IMR-90 (cell line): ENCODE data around the gene LPCAT2. TPM values are rescaled to one million over a fixed set of nuclear protein-coding genes. Genes with fewer than 3 reads are reported as not detected.

Experiments used
- ATAC-seq: fragments of 200-7000 bp; cut with Tn5 transposase; 2 replicates; pipeline ENCODE4 v1.9.1; 2020; ENCODE audit warnings: low read depth, mild to moderate bottlenecking, moderate library complexity
- BruUV-seq: library from RNA; stranded (reverse); fragments of 400-500 nt; replicated peaks from 2 replicates; lab custom pipeline; 2021; lab: Mats Ljungman, UMichigan
- CTCF ChIA-PET: fragments of 300-600 bp; formaldehyde crosslinking; extraction: SDS; loops from one replicate; lab custom pipeline; 2021; ENCODE audit warnings: antibody characterized with exemption; lab: Yijun Ruan, JAX
- POLR2A ChIA-PET: fragments of 300-600 bp; sonication (Branson Sonifier 250); formaldehyde crosslinking; loops from one replicate; lab custom pipeline; 2022; ENCODE audit warnings: antibody characterized with exemption; ENCODE audit not compliant: unreplicated experiment; lab: Charles Lee
- DNase-seq: peaks from one replicate; pipeline ENCODE4 v3.0.0; 2013
- H2AFZ ChIP-seq: replicated peaks from 2 replicates; pipeline ENCODE3; 2013; ENCODE audit warnings: low read length, mild to moderate bottlenecking; ENCODE audit not compliant: poor library complexity
- H2AK5ac ChIP-seq: 2 replicates; pipeline ENCODE4 v1.6.1; 2013; ENCODE audit warnings: low read depth, low read length, inconsistent platforms
- H2AK9ac ChIP-seq: replicated peaks from 2 replicates; pipeline ENCODE3; 2013; ENCODE audit warnings: mild to moderate bottlenecking, low read depth, low read length, moderate library complexity; ENCODE audit not compliant: poor library complexity
- H2BK120ac ChIP-seq: 2 replicates; pipeline ENCODE4 v1.6.1; 2013; ENCODE audit warnings: low read depth, low read length, inconsistent platforms
- H2BK15ac ChIP-seq: 3 replicates; pipeline ENCODE4 v1.6.1; 2013; ENCODE audit warnings: low read depth, low read length, inconsistent platforms
- H2BK20ac ChIP-seq: 2 replicates; pipeline ENCODE4 v1.6.1; 2013; ENCODE audit warnings: low read depth, mild to moderate bottlenecking, inconsistent platforms, low read length, moderate library complexity
- H2BK5ac ChIP-seq: 2 replicates; pipeline ENCODE4 v1.6.1; 2013; ENCODE audit warnings: mild to moderate bottlenecking, low read depth, low read length, inconsistent platforms; ENCODE audit not compliant: poor library complexity, severe bottlenecking
- H3K14ac ChIP-seq: replicated peaks from 2 replicates; pipeline ENCODE4 v1.6.1; 2013; ENCODE audit warnings: low read depth, low read length, inconsistent platforms
- H3K18ac ChIP-seq: 2 replicates; pipeline ENCODE4 v1.6.1; 2013; ENCODE audit warnings: low read depth, low read length, control low read depth
- H3K23ac ChIP-seq: 2 replicates; pipeline ENCODE4 v1.6.1; 2013; ENCODE audit warnings: low read depth, low read length, inconsistent platforms
- H3K27ac ChIP-seq: 2 replicates; pipeline ENCODE4 v1.5.1; 2013; ENCODE audit warnings: mild to moderate bottlenecking, control low read depth, low read length; ENCODE audit not compliant: insufficient read depth
- H3K27me3 ChIP-seq: 2 replicates; pipeline ENCODE4 v1.6.1; 2013; ENCODE audit warnings: low read length; ENCODE audit not compliant: control insufficient read depth, insufficient read depth
- H3K36me3 ChIP-seq: 2 replicates; pipeline ENCODE4 v1.6.1; 2013; ENCODE audit warnings: low read length, mixed read lengths; ENCODE audit not compliant: control insufficient read depth, insufficient read depth
- H3K4ac ChIP-seq: 2 replicates; pipeline ENCODE4 v1.6.1; 2013; ENCODE audit warnings: low read depth, low read length, inconsistent platforms
- H3K4me1 ChIP-seq: 2 replicates; pipeline ENCODE4 v1.6.1; 2013; ENCODE audit warnings: low read length, mixed read lengths; ENCODE audit not compliant: control insufficient read depth, insufficient read depth
- H3K4me2 ChIP-seq: 2 replicates; pipeline ENCODE4 v1.6.1; 2013; ENCODE audit warnings: low read depth, mild to moderate bottlenecking, control low read depth, low read length, moderate library complexity
- H3K4me3 ChIP-seq: 2 replicates; pipeline ENCODE4 v1.5.1; 2013; ENCODE audit warnings: low read depth, mild to moderate bottlenecking, control low read depth, low read length, moderate library complexity; ENCODE audit not compliant: insufficient read depth
- H3K56ac ChIP-seq: 2 replicates; pipeline ENCODE4 v1.6.1; 2013; ENCODE audit warnings: low read length, inconsistent platforms; ENCODE audit not compliant: insufficient read depth; ENCODE audit errors: extremely low read depth
- H3K79me1 ChIP-seq, 2 experiments: 2 replicates each; pipeline ENCODE4 v1.6.1; 2013; ENCODE audit warnings: low read length in 2 of 2, inconsistent platforms in 1 of 2, low read depth in 1 of 2
- H3K9ac ChIP-seq: 2 replicates; pipeline ENCODE4 v1.6.1; 2013; ENCODE audit warnings: low read depth, low read length, control low read depth
- H3K9me1 ChIP-seq: 2 replicates; pipeline ENCODE4 v1.6.1; 2013; ENCODE audit warnings: low read length, inconsistent platforms; ENCODE audit not compliant: insufficient read depth
- H3K9me3 ChIP-seq: 2 replicates; pipeline ENCODE4 v1.6.1; 2013; ENCODE audit warnings: low read length; ENCODE audit not compliant: control insufficient read depth, insufficient read depth
- H4K20me1 ChIP-seq: 2 replicates; pipeline ENCODE4 v1.6.1; 2013; ENCODE audit warnings: low read length, inconsistent platforms; ENCODE audit not compliant: insufficient read depth
- H4K5ac ChIP-seq: 2 replicates; pipeline ENCODE4 v1.6.1; 2013; ENCODE audit warnings: mild to moderate bottlenecking, low read depth, low read length, control low read depth
- H4K8ac ChIP-seq, 2 experiments: 2 replicates each; pipeline ENCODE4 v1.6.1; 2013; ENCODE audit warnings: low read depth in 2 of 2, low read length in 2 of 2, control low read depth in 1 of 2, inconsistent platforms in 1 of 2
- H4K91ac ChIP-seq: 2 replicates; pipeline ENCODE4 v1.6.1; 2013; ENCODE audit warnings: low read depth, low read length, inconsistent platforms; ENCODE audit not compliant: insufficient read depth
- BHLHE40 ChIP-seq: fragments of 150-350 bp; IDR thresholded peaks from 2 replicates; pipeline ENCODE4 v1.6.1; 2016; ENCODE audit warnings: mild to moderate bottlenecking, low read depth, low read length
- CEBPB ChIP-seq: IDR thresholded peaks from 2 replicates; pipeline ENCODE4 v1.6.1; 2012; ENCODE audit warnings: low read depth, low read length, improper control_type of control experiment
- CTCF ChIP-seq: conservative IDR thresholded peaks from 2 replicates; pipeline ENCODE4 v1.5.1; 2012; ENCODE audit warnings: mild to moderate bottlenecking, low read depth, low read length, improper control_type of control experiment
- FOS ChIP-seq: fragments of 150-350 bp; IDR thresholded peaks from 2 replicates; pipeline ENCODE4 v1.6.1; 2016; ENCODE audit warnings: low read depth, low read length
- MAZ ChIP-seq: IDR thresholded peaks from 2 replicates; pipeline ENCODE4 v1.6.1; 2012; ENCODE audit warnings: low read depth, mild to moderate bottlenecking, low read length, improper control_type of control experiment, moderate library complexity, borderline replicate concordance
- NFE2L2 ChIP-seq: fragments of 150-350 bp; IDR thresholded peaks from 2 replicates; pipeline ENCODE4 v1.6.1; 2016; ENCODE audit warnings: low read depth, mild to moderate bottlenecking, low read length
- SMC3 ChIP-seq: fragments of 150-350 bp; IDR thresholded peaks from 2 replicates; pipeline ENCODE4 v1.6.1; 2016; ENCODE audit warnings: low read depth, mild to moderate bottlenecking, antibody characterized with exemption, low read length, moderate library complexity
- WGBS, 2 experiments: methylation state at CpG; one replicate each; pipeline versions ENCODE4 v1.1.5 to v1.1.7; 2013; ENCODE audit warnings: missing lambda C conversion rate in 2 of 2; ENCODE audit not compliant: insufficient read length in 1 of 2; ENCODE audit errors: extremely low coverage in 2 of 2; 5-methylcytosine and 5-hydroxymethylcytosine counted together
- dilution Hi-C: fragments of 300-500 bp; cut with HindIII; formaldehyde crosslinking; loops from one replicate; pipeline ENCODE4 v1.14.3; 2018; ENCODE audit warnings: low sequenced_read_pairs; ENCODE audit not compliant: unreplicated experiment
- in situ Hi-C: fragments of 300-500 bp; cut with MboI; formaldehyde crosslinking; loops from 3 replicates; pipeline ENCODE4 v1.14.3; 2019; ENCODE audit warnings: low sequenced_read_pairs, inconsistent platforms, mixed read lengths
- intact Hi-C: fragments of 100-400 bp; cut with micrococcal nuclease; formaldehyde crosslinking; loops from 2 replicates; pipeline ENCODE4 v1.10.0; 2022
- polyA plus RNA-seq, 3 experiments: library from polyadenylated mRNA; depleted of rRNA; stranded (reverse); fragments of >200 nt; gene quantifications; 2 replicates each; pipeline ENCODE4 v1.2.3, GENCODE V29; 2012; ENCODE audit warnings: low replicate concordance in 1 of 3
- total RNA-seq: library from RNA; depleted of rRNA; stranded (reverse); fragments of >200 nt; gene quantifications from 2 replicates; pipeline ENCODE4 v1.2.3, GENCODE V29; 2012

LPCAT2 gene
- total and polyA plus RNA-seq, 2 of the 4 experiments (the other 2 are of a cell fraction) = 8.6 to 8.7 TPM

DNA sequence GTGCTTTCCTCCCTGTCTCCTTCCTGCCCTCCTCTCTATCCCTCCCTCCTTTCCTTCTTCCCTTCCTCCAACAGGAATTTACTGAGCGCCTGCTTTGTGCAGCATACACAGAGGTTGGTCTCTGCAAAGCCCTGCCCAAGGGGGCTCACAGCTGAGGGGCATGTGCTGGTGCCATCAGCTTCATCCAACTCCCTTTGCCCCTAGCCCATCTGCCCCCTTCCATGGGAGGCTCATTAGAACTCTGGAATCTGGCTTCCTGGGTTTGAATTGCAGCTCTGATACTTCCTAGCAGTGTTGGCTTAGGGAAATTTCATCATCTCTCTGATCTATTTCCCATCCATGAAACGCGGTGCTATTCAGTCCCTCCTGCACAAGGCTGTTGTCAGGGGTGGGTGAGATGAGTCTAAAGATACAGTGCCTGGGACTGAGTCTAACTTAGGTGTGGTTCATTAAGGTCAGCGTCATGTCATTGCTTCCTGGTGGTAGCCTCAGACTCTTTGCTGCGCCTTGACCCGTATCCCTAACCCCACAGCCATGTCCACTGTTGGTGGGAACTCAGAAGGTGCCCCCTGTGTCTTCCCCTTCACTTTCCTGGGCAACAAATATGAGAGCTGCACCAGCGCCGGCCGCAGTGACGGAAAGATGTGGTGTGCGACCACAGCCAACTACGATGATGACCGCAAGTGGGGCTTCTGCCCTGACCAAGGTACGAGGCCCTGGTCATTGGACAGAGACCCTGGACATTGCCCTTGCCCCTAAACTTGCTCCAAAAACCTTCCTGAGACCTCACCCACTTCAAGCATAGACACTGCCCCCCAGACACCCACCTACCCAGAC is 19.5 kb upstream of the LPCAT2 start:
- CTCF ChIA-PET = interaction anchor here (1.2 kb wide), 1 partner anchor 24 kb away, joined by 3 read pairs; no protein-coding TSS in a partner anchor
- no peak overlapping the region; the same call in 1 of the 2 replicates for H2AK5ac ChIP-seq
- dilution Hi-C loops (no loop called here), intact Hi-C loops (no loop called here), in situ Hi-C loops (loop anchor here (25.0 kb wide), 1 partner anchor 873 kb away; no protein-coding TSS in a partner anchor)
- no peak overlapping the region for H3K9ac ChIP-seq
- ATAC-seq (no peak), DNase-seq (no peak)
- no peak overlapping the region for H3K4ac ChIP-seq
- WGBS, 2 experiments = 95% methylated on average over 8 of the region's 14 CpGs; no CpG with 5 or more reads in 1 of the 2 experiments
- no TSS peak for BruUV-seq
- H3K9me1 ChIP-seq = peaks cover 26% of the 10 kb centered on the region
- H2BK120ac ChIP-seq = no peak overlapping the region
- H4K8ac ChIP-seq = no peak overlapping the region
- no peak overlapping the region for H2AK9ac ChIP-seq
- no peak overlapping the region for H4K91ac ChIP-seq
- peaks cover 0 to 18% of the 10 kb centered on the region in 2 experiments; a peak in 3 of 4 replicates for H3K79me1 ChIP-seq
- H3K27ac ChIP-seq = no peak overlapping the region
- H3K56ac ChIP-seq = no peak overlapping the region
- H2AFZ ChIP-seq = no peak overlapping the region
- H4K20me1 ChIP-seq = peaks cover 6% of the 10 kb centered on the region; the same call in 1 of the 2 replicates
- H3K14ac ChIP-seq = no peak overlapping the region
- no peak overlapping the region for H3K4me3 ChIP-seq
- peaks cover 11% of the 10 kb centered on the region for H3K4me1 ChIP-seq
- no peak overlapping the region for H2BK15ac ChIP-seq
- no peaks in the 10 kb centered on the region for H3K27me3 ChIP-seq
- no peak overlapping the region for H3K23ac ChIP-seq
- H3K36me3 ChIP-seq = peaks cover 84% of the 10 kb centered on the region
- H3K18ac ChIP-seq = no peak overlapping the region
- POLR2A ChIA-PET = interaction anchor here (0.5 kb wide), 1 partner anchor 22 kb away, joined by 8 read pairs; no protein-coding TSS in a partner anchor
- H4K5ac ChIP-seq = no peak overlapping the region
- no peak for TF ChIP-seq FOS
- TF ChIP-seq SMC3 = no peak
- TF ChIP-seq BHLHE40 = no peak
- no peak for TF ChIP-seq MAZ
- TF ChIP-seq CTCF = no peak
- no peak for TF ChIP-seq CEBPB
- TF ChIP-seq NFE2L2 = no peak
- H3K4me2 ChIP-seq = no peak overlapping the region
- no peak overlapping the region for H2BK5ac ChIP-seq
- no peak overlapping the region for H2BK20ac ChIP-seq
- H3K9me3 ChIP-seq = no peaks in the 10 kb centered on the region
